Peyer's patch (tissue), 4 donors: ENCODE measurements around the gene TPM4. TPM values are rescaled to one million over a fixed set of nuclear protein-coding genes. Genes with fewer than 3 reads are reported as not detected.

Experiments
- DNase-seq, 3 donors: peaks; one replicate each; pipeline ENCODE4 v3.0.0-alpha.2; 2017 to 2019
- H3K27ac ChIP-seq, 4 donors: fragments of 200-600 bp; sonication (generic); one replicate each; pipeline ENCODE4 v1.5.1; 2016 to 2019
- H3K27me3 ChIP-seq, 2 donors: fragments of 200-600 bp; sonication (generic); one replicate each; pipeline ENCODE4 v1.5.1; 2019
- H3K36me3 ChIP-seq, 3 donors: fragments of 200-600 bp; sonication (generic); one replicate each; pipeline ENCODE4 v1.5.1; 2016 to 2019
- H3K4me1 ChIP-seq, 4 donors: fragments of 200-600 bp; sonication (generic); one replicate each; pipeline ENCODE4 v1.5.1; 2016 to 2019
- H3K4me3 ChIP-seq, 4 donors: fragments of 200-600 bp; sonication (generic); 1 replicate in 3 of 4; 2 replicates in 1 of 4; pipeline ENCODE4 v1.5.1; 2016 to 2019; ENCODE audit warnings: mild to moderate bottlenecking in 1 of 4
- H3K9me3 ChIP-seq, 4 donors: fragments of 200-600 bp; sonication (generic); one replicate each; pipeline ENCODE4 v1.5.1; 2016 to 2019; ENCODE audit warnings: mild to moderate bottlenecking in 1 of 4
- CTCF ChIP-seq, 6 experiments: fragments of 450-650 bp in 4 of 6; fragments of 200-600 bp in 2 of 6; sonication (generic) in 1 of 6; IDR thresholded peaks; one replicate each; pipeline ENCODE4 v1.5.1; 2017 to 2019; ENCODE audit warnings: antibody characterized with exemption in 6 of 6, mild to moderate bottlenecking in 3 of 6, moderate library complexity in 1 of 6
- POLR2A ChIP-seq, 2 donors: fragments of 450-650 bp; IDR thresholded peaks; one replicate each; pipeline ENCODE4 v1.5.1; 2017; ENCODE audit warnings: antibody characterized with exemption in 2 of 2, mild to moderate bottlenecking in 2 of 2, moderate library complexity in 2 of 2
- total RNA-seq, 4 donors: library from RNA; depleted of rRNA; stranded (reverse); fragments of >200 nt; gene quantifications; one replicate each; pipeline ENCODE4 v1.1.0, GENCODE V29; 2016

The TPM4 gene
- total RNA-seq, 4 donors from 2014 or later: 125 to 423 (median 139) TPM

- DNase-seq: peak in 1 of 3 donors; percentile 47
- Histone ChIP-seq H3K27ac (no peak overlapping the region), H3K4me1 (peaks cover 0 to 8% (median 0%) of the 10 kb centered on the region in 4 donors), H3K9me3 (no peaks in the 10 kb centered on the region), H3K36me3 (no peaks in the 10 kb centered on the region), H3K27me3 (no peaks in the 10 kb centered on the region), H3K4me3 (no peak overlapping the region)
- TF ChIP-seq CTCF (IDR thresholded peaks at IDR 0.05) (no peak), POLR2A (IDR thresholded peaks at IDR 0.05) (no peak)
These were observed 14.4 kb upstream of the TPM4 start for GRCh38 chr19:16061943-16062342.

- peak; percentile 68 to 88 (median 76) for DNase-seq
- no peak overlapping the region for H3K27ac ChIP-seq
- H3K36me3 ChIP-seq: no peaks in the 10 kb centered on the region
- H3K27me3 ChIP-seq: no peaks in the 10 kb centered on the region
- peak; percentile 78 to 90 (median 84) for TF ChIP-seq CTCF (IDR thresholded peaks at IDR 0.05)
- TF ChIP-seq POLR2A (IDR thresholded peaks at IDR 0.05): no peak
- H3K9me3 ChIP-seq: no peaks in the 10 kb centered on the region
- H3K4me1 ChIP-seq: peaks cover 0 to 15% (median 0%) of the 10 kb centered on the region in 4 donors
- H3K4me3 ChIP-seq: no peak overlapping the region
These were observed 13.5 kb upstream of the TPM4 start for GRCh38 chr19:16062789-16063188.

- Histone ChIP-seq H3K9me3 (no peaks in the 10 kb centered on the region), H3K4me1 (peaks cover 0 to 15% (median 0%) of the 10 kb centered on the region in 4 donors), H3K27me3 (no peaks in the 10 kb centered on the region), H3K36me3 (no peaks in the 10 kb centered on the region), H3K4me3 (no peak overlapping the region), H3K27ac (no peak overlapping the region)
- no peak for TF ChIP-seq POLR2A (IDR thresholded peaks at IDR 0.05)
- no peak for TF ChIP-seq CTCF (IDR thresholded peaks at IDR 0.05)
- DNase-seq: no peak
These were observed 11.9 kb upstream of the TPM4 start for GRCh38 chr19:16064209-16064889.

- peak overlapping the region in 3 of 4 donors; percentile 47 to 96 (median 82) for H3K27ac ChIP-seq
- peak overlapping the region in 2 of 4 donors; percentile 38 to 48 for H3K4me3 ChIP-seq
- H3K27me3 ChIP-seq: no peaks in the 10 kb centered on the region
These were observed 9.6 kb upstream of the TPM4 start for GRCh38 chr19:16066611-16067104.

More at GRCh38 chr19:16066611-16067104, 9.6 kb upstream of the TPM4 start:
- peak; percentile 45 to 83 (median 67) for DNase-seq
- no peaks in the 10 kb centered on the region for H3K9me3 ChIP-seq
- TF ChIP-seq CTCF (IDR thresholded peaks at IDR 0.05): peak in 4 of 6 experiments; percentile 40 to 69 (median 55)
- TF ChIP-seq POLR2A (IDR thresholded peaks at IDR 0.05): no peak
- H3K36me3 ChIP-seq: no peaks in the 10 kb centered on the region
- H3K4me1 ChIP-seq: peaks cover 12 to 33% (median 15%) of the 10 kb centered on the region in 4 donors
